HG02763 (cell line): ENCODE results near the gene TMEM150B.

ENCODE experiments used
- ATAC-seq: cut with Tn5 transposase; IDR thresholded peaks from one replicate; pipeline ENCODE4 v1.9.1; 2021; ENCODE audit warnings: mild to moderate bottlenecking, moderate library complexity; ENCODE audit not compliant: unreplicated experiment

The TMEM150B gene

GRCh38 chr19:55308281-55308680, 16.9 kb downstream of the TMEM150B start:
- no peak for ATAC-seq

DNA sequence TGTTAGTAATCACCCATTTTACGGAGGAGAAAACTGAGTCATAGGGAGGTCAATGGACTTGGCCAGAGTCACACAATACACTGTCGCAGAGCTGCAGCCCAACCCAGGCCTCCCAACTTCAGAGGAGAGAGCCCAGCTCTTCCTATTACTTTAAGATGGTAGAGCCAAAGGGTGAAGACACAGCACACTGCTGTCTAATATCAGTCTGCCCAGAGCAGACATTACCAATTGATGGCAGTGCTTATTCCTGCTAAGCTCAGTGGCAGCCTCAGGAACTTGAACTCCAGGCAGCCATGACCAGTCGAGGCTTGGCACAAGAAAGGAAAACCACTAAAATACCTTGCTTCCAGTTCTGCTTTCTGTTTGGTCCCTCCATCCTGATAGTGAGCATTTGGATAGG, 18.4 kb downstream of the TMEM150B start:
- ATAC-seq = no peak

DNA sequence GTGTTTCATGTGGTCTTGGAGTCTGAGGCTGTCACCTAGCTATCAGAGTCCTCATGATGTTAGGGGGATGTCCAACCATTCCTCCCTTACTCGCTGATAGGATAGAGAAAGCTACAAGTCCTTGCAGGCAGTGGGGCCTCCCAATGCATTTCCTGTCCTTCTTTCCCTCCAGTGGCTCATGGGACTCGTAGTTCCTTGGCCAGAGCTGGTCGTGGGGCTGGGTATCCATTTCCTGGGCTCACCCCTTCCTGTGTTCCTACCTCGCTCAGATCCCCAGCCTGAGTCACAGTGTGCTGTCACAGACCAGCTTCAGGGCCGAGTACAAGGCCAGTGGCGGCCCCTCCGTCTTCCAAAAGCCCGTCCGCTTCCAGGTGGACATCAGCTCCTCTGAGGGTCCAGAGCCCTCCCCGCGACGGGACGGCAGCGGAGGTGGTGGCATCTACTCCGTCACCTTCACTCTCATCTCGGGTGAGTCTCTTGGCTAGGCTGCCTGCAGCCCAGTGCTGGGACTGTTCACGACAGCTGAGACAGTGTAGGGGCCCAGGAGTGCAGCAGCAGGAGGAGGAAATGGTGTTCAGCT, 19.1 kb downstream of the TMEM150B start:
- no peak for ATAC-seq

DNA sequence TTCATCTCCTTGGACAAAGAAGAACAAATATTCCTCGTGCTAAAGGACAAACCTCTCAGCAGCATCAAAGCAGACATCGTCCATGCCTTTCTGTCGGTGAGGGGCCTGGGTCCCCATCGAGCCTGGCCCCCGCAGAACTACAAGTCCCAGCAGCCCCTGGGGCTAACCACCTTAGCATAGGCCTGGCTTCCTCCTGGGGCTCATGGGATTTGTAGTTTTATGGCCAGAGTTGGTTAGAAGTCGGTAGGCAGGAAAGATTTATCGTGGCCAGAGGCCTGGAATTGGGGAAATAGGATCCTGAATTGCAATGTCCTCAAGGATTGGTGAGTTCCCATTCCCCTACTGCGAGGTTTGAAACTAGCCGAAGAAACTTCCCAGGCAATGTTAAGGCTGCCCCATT, 19.6 kb downstream of the TMEM150B start:
- no peak for ATAC-seq

DNA sequence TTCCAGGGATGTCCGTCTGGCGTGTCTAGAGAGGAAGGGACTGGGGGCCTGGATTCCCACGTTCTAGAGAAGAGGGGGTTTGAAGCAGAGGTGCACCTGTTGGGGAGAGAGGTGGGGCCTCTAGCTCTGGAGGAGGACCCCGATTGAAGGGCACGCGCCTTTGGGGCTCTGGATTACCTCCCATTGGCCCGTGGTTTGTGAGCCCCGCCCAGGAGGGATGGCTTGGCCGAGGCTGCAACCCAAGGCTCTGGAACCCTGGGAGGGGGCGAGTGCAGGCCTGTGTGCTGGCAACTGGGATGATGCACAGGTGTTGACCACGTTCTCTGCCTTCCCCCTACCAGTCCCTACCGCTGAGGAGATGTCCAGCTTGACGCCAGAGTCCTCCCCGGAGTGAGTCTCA, 20.2 kb downstream of the TMEM150B start:
- ATAC-seq = no peak

DNA sequence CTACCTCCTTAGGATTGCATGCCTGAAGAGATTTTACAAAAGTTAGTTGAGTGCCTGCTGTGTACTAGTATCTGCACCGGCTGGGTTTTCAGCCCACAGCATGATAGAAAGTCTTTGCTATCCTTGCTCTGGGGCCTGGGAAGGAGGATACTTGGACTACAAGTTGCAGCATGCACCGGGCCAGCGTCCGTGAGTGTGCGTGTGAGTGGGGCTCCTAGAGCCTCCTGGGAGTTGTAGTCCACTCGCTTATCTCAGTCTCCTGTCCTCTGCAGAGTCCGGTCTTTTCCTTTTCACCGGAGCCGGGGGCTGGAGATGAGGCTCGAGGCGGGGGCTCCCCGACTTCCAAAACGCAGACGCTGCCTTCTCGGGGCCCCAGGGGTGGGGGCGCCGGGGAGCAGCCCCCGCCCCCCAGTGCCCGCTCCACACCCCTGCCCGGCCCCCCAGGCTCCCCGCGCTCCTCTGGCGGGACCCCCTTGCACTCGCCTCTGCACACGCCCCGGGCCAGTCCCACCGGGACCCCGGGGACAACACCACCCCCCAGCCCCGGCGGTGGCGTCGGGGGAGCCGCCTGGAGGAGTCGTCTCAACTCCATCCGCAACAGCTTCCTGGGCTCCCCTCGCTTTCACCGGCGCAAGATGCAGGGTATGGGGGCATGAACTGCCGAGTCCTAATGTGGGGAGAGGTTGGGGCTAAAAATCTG, 20.7 kb downstream of the TMEM150B start:
- no peak for ATAC-seq

DNA sequence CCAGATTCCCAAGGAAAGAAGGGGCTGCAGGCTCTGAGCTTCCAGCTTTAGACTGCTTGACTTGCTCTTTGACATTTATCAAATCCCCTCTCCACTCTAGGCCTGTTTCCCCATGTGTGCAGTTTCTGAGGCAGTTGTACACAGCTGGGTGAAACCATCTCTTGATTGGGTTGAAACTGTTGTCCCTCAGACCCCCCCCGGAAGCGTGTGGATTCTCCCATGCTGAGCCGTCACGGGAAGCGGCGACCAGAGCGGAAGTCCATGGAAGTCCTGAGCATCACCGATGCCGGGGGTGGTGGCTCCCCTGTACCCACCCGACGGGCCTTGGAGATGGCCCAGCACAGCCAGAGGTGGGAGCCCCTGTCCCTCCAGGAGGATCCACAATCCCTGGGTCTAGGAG, 21.7 kb downstream of the TMEM150B start:
- no peak for ATAC-seq

GRCh38 chr19:55302318-55302703, 22.8 kb downstream of the TMEM150B start:
- ATAC-seq = no peak

- ATAC-seq = peak; percentile 65
Observed at GRCh38 chr19:55301459-55302317, 23.5 kb downstream of the TMEM150B start.

- ATAC-seq = no peak
Observed at GRCh38 chr19:55300886-55301458, 24.2 kb downstream of the TMEM150B start.

DNA sequence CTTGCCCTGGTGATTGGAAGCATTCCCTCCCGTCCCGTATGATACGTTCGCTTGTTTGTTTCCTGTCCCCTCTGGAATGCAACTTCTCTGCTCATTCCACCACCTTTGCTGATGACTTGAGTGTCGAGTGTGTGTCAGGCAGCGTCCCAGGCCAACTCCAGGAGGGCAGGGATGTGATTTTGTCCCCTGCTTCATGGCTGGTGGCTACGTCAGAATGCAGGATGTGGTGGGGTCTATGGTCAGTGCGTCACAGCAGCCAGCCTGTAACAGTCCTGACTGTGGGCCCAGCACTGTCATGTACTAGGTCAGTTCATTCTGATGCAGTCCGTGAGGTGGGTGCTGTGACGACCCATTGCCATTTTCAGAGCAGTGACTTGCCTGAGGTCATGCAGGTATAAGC, 25.1 kb downstream of the TMEM150B start:
- no peak for ATAC-seq

DNA sequence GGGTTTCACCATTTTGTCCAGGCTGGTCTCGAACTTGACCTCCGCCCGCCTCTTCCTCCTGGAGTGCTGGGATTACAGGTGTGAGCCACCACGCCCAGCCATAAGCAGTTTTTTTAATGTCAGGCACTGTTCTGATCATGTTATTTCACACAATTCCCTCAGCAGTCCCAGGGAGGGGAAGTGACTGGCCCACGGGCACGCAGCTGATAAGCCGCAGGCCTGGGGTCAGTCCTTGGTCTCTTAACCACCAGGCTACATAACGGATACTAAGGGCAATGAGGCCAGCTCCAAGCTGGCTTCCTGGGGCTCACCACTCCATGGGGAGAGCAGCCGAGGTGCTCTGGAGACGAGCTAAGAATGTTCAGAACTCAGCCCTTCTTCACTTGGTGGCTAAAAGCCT, 27.9 kb downstream of the TMEM150B start:
- no peak for ATAC-seq

DNA sequence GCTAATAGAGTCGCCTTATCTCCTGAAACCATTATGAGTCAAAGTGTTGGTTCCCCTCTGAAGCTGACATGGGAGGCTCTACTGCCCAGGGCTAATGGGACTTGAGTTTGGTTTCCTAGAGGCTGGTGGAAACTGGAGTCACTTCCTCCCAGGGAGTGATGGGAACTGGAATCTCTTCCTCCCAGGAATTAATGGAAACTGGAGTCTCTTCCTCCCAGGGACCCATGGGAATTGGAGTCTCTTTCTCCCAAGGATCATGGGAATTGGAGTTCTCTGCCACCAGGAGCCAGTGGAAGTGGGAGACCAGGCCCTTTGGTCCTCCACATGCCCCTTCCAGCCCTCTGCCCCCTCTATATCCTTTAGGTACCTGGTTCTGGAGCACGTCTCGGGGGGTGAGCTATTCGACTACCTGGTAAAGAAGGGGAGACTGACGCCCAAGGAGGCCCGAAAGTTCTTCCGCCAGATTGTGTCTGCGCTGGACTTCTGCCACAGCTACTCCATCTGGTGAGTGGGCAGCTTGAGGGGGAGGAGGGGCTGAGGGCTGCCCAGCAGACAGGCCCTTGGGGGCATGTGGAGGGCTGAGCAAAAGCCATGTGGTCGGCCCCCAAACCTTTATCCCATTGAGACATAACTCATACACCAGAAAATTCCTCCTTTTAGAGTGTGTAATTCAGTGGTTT, 35.9 kb downstream of the TMEM150B start:
- ATAC-seq = no peak

DNA sequence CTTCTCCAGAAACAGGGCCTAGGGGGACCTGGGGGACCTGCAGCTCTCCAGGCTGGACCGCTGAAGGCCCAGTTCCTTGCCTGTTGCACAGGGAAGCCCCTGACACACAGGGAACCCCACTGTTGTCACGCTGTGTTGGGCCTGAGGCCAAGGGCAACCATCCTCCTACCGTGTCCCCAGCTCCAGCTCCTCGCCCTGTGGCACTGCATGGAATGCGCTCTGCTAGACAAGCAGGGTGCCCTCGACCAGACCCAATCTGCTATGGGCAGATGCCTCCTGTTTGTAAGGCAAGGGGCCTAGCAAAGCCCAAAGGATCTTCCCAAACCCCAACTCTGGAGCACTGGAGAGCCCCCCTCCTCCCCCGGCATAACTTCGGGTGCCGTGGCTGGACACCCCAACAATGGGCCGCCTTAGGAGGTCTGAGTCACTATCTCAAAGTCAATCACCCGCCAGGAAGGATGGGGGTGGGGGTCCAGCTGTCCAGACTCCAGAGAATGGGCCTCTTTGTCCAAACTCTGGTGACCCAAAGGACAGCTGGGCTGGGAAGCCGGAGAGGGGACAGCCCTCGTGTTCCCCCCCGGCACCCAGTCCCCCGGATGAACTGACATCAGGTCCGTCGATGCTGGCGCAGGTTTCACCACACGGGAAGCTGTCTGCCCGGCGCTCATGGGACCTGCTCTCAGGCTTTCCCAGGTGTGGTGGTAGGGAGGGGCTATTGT, 37.6 kb downstream of the TMEM150B start:
- no peak for ATAC-seq

GRCh38 chr19:55285229-55285890, 39.8 kb downstream of the TMEM150B start:
- ATAC-seq = no peak

DNA sequence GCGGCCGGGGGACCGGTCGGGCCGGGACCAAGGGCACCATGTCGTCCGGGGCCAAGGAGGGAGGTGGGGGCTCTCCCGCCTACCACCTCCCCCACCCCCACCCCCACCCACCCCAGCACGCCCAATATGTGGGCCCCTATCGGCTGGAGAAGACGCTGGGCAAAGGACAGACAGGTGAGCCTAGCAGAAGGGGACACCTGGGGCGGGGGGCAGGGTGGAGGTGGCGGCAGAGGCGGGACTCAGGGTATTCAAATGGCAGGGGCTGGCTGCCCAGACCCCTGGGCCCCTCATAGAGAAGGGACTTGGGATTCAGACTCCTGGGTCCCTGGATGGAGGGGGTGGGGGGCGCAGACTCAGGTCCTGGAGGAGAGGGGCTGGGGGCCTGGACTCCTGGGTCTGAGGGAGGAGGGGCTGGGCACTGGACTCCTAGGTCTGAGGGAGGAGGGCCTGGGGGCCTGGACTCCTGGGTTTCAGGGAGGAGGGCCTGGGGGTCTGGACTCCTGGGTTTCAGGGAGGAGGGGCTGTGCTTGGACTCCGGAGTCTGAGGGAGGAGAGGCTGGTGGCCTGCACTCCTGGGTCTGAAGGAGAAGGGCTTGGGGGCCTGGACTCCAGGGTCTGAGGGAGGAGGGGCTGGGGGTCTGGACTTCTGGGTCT, 40.6 kb downstream of the TMEM150B start:
- no peak for ATAC-seq

- no peak for ATAC-seq
Observed at GRCh38 chr19:55283548-55284377, 41.4 kb downstream of the TMEM150B start, which contains the start of gene BRSK1. Gene BRSK1, plus strand, starts transcription at chr19:55283997. Its CDS starts 446 bp downstream, at chr19:55284443.
